RWPE2 (cell line): Measurements from ENCODE around the gene MMP24OS.

Source experiments
- ATAC-seq: fragments of 200-7000 bp; cut with Tn5 transposase; 3 replicates; pipeline ENCODE4 v1.9.1; 2021; ENCODE audit warnings: low read depth
- DNase-seq: peaks from one replicate; pipeline ENCODE4 v3.0.0-alpha.2; 2020; ENCODE audit warnings: low spot score
- H3K27ac ChIP-seq: fragments of 450-650 bp; 2 replicates; pipeline ENCODE4 v1.5.1; 2017; ENCODE audit warnings: mild to moderate bottlenecking; ENCODE audit not compliant: poor library complexity, severe bottlenecking
- H3K27me3 ChIP-seq: fragments of 250-450 bp; sonication (Bioruptor Pico); 2 replicates; pipeline ENCODE4 v1.5.1; 2021; ENCODE audit warnings: mild to moderate bottlenecking, moderate library complexity; ENCODE audit not compliant: insufficient read depth, poor library complexity, severe bottlenecking
- H3K36me3 ChIP-seq: fragments of 250-450 bp; sonication (Bioruptor Pico); 2 replicates; pipeline ENCODE4 v1.5.1; 2020; ENCODE audit warnings: low read depth, mild to moderate bottlenecking, moderate library complexity
- H3K4me1 ChIP-seq: fragments of 250-450 bp; sonication (Bioruptor Pico); 2 replicates; pipeline ENCODE4 v1.5.1; 2021; ENCODE audit warnings: mild to moderate bottlenecking, moderate library complexity; ENCODE audit not compliant: insufficient read depth, poor library complexity, severe bottlenecking
- H3K4me3 ChIP-seq: fragments of 250-450 bp; sonication (Bioruptor Pico); 2 replicates; pipeline ENCODE4 v1.5.1; 2021; ENCODE audit warnings: mild to moderate bottlenecking, moderate library complexity; ENCODE audit not compliant: severe bottlenecking
- H3K9me3 ChIP-seq: fragments of 250-450 bp; sonication (Bioruptor Pico); 2 replicates; pipeline ENCODE4 v1.5.1; 2021; ENCODE audit warnings: mild to moderate bottlenecking, moderate library complexity; ENCODE audit not compliant: severe bottlenecking
- CTCF ChIP-seq: fragments of 450-650 bp; IDR thresholded peaks from one replicate; pipeline ENCODE4 v1.5.1; 2017; ENCODE audit warnings: mild to moderate bottlenecking, moderate library complexity; ENCODE audit not compliant: poor library complexity, severe bottlenecking

Gene MMP24OS

GRCh38 chr20:35243317-35243716, 34.6 kb downstream of the MMP24OS start:
- H3K4me1 ChIP-seq: no peaks in the 10 kb centered on the region
- ATAC-seq: no peak

GRCh38 chr20:35240811-35241293, 37.1 kb downstream of the MMP24OS start:
- no peak for TF ChIP-seq CTCF
- H3K27me3 ChIP-seq: no peaks in the 10 kb centered on the region
- H3K9me3 ChIP-seq: no peaks in the 10 kb centered on the region
- no peak for ATAC-seq
- no peak overlapping the region for H3K4me3 ChIP-seq
- no peaks in the 10 kb centered on the region for H3K4me1 ChIP-seq
- DNase-seq: no peak
- no peak overlapping the region for H3K27ac ChIP-seq
- no peaks in the 10 kb centered on the region for H3K36me3 ChIP-seq

More at GRCh38 chr20:35243317-35243716, 34.6 kb downstream of the MMP24OS start:
- H3K4me3 ChIP-seq: no peak overlapping the region
- no peaks in the 10 kb centered on the region for H3K9me3 ChIP-seq
- no peak for TF ChIP-seq CTCF
- H3K36me3 ChIP-seq: no peaks in the 10 kb centered on the region
- H3K27me3 ChIP-seq: no peaks in the 10 kb centered on the region
- no peak overlapping the region for H3K27ac ChIP-seq
- no peak for DNase-seq

- Histone ChIP-seq H3K9me3 (no peaks in the 10 kb centered on the region), H3K27ac (no peak overlapping the region), H3K36me3 (no peaks in the 10 kb centered on the region), H3K4me1 (no peaks in the 10 kb centered on the region), H3K4me3 (no peak overlapping the region), H3K27me3 (no peaks in the 10 kb centered on the region)
- no peak for DNase-seq
- no peak for ATAC-seq
- no peak for TF ChIP-seq CTCF
These were observed 37.7 kb downstream of the MMP24OS start for GRCh38 chr20:35240083-35240810.

GRCh38 chr20:35238735-35239134, 39.2 kb downstream of the MMP24OS start:
- ATAC-seq: no peak
- TF ChIP-seq CTCF: no peak

GRCh38 chr20:35238170-35238569, 39.8 kb downstream of the MMP24OS start:
- no peak for ATAC-seq
- no peak overlapping the region for H3K4me3 ChIP-seq
- H3K27ac ChIP-seq: no peak overlapping the region
- no peak for DNase-seq
- H3K9me3 ChIP-seq: no peaks in the 10 kb centered on the region
- no peaks in the 10 kb centered on the region for H3K36me3 ChIP-seq
- no peak for TF ChIP-seq CTCF
- no peaks in the 10 kb centered on the region for H3K4me1 ChIP-seq
- no peaks in the 10 kb centered on the region for H3K27me3 ChIP-seq

More at GRCh38 chr20:35238735-35239134, 39.2 kb downstream of the MMP24OS start:
- H3K9me3 ChIP-seq: no peaks in the 10 kb centered on the region
- no peak overlapping the region for H3K4me3 ChIP-seq
- no peaks in the 10 kb centered on the region for H3K36me3 ChIP-seq
- DNase-seq: no peak
- H3K27me3 ChIP-seq: no peaks in the 10 kb centered on the region
- no peak overlapping the region for H3K27ac ChIP-seq
- no peaks in the 10 kb centered on the region for H3K4me1 ChIP-seq
